Activated CD8-positive, alpha-beta memory T cell treated with anti-CD3 and anti-CD28 coated beads, Interleukin-2, amount 50 U/mL, for 24 hours (primary cell): Measurements from ENCODE around the gene CEL.
"Not testable (repeated sequence)": the region's sequence is repeated elsewhere in the genome, so short reads cannot be mapped to it uniquely, and the experiment has no call there.

ENCODE experiments used
- DNase-seq: peaks from one replicate; pipeline ENCODE4 v3.0.0-alpha.2; 2020; ENCODE audit errors: extremely low read depth

CEL gene

DNA sequence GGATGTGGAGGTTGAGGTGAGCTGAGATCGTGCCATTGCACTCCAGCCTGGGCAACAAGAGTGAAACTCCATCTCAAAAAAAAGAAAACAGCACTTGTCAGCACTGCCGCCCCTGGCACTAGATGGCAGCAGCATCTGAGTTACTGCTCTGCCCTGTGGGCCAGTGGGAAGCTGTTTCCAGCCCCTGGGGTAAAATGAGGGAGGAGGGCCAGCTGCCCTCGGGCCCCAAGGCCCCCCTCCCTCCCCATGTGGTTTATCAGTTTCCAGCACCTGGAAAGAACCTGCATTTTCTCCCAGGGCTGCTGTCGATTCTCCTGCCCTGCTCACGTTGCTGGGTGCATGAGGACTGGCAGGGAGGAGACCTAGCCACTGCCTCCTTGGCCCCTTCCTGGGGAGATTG, 13.2 kb upstream of the CEL start:
- no peak for DNase-seq

DNA sequence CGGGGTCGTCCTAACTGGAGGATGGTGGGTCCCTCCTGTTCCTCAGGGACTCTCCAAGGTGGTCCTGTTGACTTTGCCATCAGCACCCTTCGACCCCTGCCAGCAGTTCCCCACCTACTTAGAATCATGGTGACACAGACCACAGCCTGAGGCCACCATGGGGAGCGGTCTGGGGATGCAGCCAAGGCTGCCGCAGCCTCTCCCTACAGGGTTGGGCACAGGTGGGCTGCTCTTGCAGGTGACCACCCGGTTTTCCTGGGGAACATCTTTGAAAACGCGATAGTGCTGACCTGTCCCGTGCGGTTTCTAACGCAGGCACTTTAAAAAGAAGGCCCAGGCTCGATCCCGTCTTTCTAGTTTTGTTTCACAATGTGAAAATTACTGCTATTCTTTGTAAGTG, 12.7 kb upstream of the CEL start:
- no peak for DNase-seq

DNA sequence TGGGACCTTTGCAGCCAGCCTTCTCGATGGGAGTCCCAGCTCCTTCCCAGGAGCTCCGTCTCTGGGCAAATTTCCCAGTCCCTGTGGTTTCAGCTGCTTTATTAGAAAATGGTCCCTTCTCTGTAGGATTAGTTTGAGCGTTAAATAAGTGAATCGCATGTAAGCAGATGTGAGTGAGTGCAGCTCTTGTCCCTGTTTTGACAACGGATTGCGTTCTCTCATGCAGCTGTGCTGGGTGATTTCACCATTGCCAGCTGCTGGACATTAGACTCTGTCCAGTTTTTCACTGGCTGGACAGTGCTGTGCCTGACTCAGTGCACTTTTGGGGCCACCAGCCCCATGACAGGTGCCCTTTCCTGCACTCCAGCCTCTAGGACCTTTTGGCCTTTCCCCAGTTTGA, 11.6 kb upstream of the CEL start:
- no peak for DNase-seq

DNA sequence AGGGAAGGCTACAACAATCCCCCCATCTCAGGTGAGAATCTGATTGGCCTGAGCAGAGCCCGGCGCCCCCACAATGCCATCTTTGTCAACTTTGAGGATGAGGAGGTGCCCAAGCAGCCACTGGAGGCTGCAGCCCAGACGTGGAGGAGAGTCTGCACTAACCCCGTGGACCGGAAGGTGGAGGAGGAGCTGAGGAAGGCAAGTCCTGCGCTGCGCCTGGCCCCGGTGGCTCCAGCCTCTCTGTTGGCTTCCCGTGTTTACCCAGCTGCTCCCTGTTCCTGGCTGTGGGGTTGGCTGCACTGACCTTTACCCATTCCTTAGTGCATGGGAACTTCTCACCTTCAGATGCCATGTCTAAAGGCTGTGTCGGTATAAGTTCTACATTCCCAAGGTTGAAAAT, 11.0 kb upstream of the CEL start:
- no peak for DNase-seq

DNA sequence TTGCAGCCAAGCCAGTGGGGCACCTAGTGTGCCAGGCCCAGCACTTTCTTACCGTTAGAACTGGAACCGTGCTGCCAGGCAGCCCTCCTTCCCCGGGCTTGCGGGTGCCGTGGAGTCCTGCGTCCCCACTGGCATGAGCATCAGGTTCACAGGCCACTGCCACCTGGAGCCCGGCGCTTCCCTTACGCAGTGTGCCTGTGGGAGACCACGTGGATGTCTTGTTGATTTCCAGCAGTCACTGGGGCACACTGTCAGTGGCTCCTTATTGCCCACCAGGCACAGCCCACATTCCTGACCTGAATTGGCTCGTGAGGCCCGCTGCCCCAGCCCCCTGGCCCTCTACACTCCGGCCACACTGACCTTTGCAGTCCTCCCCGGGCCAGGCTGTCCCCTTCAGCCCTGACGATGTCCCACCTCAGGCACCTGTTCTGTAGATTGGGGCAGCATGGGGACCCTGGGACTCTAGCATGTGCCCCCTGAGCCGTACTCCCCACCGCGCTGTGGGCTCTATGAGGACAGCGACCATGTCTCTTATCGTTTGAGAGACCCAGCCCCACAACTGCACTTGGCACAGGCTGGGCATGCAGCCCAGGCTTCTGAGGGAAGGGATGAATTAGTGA, 10.4 kb upstream of the CEL start:
- no peak for DNase-seq

DNA sequence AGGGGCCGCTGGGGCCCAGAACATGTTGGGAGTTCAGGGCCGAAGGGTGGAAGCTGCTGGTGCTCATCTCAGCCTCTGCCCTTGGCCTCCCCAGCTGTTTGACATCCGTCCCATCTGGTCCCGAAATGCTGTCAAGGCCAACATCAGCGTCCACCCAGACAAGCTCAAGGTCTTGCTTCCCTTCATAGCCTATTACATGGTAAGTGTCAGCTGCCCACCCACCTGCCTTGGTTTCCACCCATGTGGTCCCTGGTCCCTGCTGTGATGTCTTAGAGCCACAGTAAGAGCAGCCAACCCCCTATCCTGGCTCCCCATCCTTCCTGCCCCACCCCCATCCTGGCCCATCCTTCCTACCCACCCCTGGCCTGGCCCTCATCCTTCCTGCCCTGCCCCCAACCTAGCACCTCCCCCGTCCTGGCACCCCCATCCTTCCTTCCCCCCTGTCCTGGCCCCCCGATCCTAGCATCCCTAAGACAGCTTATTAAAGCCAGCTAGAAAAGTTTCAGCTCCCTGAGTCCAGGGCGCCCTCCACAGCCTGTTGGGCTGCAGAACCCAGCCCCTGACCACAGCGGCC, 9.7 kb upstream of the CEL start:
- DNase-seq = no peak

DNA sequence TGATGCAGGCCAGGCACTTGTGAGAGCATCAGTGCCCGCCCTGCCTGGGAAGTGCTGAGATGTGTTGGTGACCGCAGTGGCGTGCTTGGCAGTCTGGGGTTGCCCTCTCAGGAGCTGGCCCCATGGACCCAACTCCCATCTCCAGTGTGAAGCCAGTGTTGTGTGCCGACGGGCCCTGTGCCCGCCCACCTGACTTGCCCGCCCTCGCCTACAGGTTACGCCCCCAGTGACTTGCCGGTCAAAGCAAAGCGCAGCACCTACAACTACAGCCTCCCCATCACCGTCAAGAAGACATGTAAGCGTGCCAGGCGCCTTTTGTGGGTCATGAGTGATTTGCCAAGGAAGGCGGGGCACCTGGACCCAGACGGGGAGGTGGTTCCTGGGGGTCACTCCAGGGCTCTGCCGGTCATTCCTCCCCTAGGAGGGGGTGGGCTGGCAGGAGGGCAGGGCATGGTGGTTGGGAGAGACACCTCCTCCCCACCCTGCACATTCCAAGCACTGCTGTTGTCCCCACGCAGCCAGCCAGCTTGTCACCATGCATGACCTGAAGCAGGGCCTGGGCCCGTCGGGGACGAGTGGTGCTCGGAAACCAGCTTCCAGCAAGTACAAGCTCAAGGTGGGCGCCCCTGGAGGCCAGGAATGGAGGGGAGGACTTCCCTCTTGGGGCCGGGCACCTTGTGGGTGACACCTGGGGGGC, 7.4 kb upstream of the CEL start:
- DNase-seq = no peak

DNA sequence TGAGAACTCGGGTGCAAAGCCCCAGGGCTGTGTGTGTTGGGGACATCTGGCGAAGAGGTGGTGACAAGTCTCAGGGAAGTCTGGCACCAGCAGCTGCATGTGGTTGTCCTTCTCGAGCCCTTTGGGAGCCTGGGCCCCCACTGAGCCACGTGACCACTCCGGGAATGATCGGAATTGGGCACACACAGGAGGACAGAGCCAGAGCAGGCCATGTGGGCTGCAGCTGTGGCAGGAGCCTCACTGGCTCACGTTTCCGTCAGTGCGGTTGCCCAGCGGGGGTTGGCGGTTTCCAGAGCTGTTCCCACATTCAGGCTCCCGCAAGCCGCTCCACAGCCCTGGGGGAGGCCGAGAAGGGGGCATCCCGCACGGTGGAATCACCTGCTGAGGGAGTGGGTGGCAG, 6.8 kb upstream of the CEL start:
- DNase-seq = no peak

DNA sequence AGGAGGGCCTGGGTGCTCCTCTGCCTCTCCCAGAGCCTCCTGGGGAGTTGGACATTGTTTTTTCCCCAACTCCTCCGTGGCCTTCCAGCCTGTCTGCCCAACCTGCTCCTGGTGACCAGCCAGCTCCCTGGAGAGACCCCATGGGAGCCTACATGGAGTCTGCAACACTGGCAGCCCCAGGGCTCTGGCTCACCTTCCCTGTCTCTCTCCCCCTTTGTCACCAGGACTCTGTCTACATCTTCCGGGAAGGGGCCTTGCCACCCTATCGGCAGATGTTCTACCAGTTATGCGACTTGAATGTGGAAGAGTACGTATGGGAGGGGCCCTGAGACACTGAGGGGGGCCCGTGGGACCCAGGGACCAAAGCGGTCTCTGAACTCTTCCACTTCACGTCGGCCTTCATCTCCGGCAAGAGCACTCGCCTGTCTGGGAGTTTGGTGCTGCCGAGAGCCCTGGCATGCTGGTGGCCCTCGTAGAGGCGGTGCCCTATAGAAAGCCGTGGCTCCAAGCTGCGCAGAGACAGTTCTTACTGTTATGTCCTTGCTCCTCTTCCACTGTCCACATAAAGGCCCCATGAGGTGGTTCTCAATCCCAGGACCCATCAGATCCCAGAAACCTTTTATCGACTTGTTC, 5.9 kb upstream of the CEL start:
- DNase-seq = no peak

DNA sequence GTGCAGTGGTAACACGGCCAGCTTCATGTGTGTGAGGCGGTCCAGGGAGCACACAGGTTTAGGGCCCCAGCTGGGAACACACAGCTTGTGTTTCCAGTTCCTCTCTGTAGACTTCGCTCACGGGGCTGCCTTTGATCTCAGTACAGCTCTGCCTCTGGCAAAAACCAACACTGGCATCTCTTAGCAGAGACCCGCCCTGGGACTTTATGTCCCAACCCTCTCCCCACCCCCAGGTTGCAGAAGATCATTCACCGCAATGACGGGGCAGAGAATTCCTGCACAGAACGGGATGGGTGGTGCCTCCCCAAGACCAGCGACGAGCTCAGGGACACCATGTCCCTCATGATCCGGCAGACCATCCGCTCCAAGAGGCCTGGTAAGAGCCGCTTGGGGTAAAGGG, 5.2 kb upstream of the CEL start:
- no peak for DNase-seq

DNA sequence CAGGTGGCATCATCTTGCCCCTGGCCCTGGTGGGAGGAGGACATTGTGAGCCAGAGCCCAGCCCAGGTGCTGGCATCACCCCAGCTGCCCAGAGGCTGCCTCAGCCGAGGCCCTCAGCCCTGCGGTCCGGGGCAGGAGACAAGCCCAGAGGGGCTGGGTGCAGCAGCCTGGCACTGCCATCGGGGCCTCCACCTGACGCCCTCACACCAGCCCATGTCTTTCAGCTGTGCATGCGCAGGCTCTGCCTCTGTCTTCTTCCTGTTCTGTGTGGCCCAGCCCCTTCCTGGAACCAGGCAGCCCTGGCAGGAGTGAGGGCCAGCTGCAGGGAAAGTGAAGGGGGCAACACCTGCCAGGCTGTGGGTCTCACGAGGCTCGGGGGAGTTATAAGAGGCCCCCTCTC, 4.8 kb upstream of the CEL start:
- no peak for DNase-seq

DNA sequence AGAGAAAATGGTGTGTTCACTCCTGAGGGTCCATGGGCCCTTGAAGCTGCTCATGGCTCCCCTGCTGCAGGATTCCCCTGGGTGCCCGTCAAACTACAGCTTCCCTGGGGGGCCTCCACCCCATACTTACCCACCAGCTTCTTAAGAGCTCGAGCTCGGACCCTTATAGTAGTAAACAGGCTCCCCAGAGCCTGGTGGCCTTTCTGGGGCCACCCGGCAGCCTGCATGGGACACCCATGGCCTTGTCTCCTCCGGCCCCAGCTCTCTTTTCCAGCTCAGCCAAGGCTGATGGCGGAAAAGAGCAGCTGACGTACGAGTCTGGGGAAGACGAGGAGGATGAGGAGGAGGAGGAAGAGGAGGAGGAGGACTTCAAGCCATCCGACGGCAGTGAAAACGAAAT, 4.2 kb upstream of the CEL start:
- no peak for DNase-seq

DNA sequence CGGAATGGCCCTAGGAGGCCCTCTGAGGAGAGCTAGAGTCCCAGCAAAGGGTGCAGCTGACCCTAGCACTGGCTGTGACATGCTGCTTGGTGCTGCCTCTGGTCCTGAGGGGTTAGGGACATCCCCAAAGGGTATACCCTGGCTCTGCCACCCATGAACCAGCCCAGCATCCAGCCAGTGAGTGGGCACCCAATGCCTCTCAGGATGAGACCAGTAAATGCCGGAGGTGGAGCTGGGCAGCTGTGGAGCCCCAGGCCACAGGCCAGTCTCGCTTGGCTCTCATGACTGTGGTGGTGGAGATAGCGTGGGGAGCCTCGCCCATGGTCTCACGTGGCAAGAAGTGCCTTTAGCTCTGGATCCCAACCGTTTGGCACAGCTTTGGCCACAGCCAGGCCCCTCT, 3.7 kb upstream of the CEL start:
- DNase-seq = no peak

DNA sequence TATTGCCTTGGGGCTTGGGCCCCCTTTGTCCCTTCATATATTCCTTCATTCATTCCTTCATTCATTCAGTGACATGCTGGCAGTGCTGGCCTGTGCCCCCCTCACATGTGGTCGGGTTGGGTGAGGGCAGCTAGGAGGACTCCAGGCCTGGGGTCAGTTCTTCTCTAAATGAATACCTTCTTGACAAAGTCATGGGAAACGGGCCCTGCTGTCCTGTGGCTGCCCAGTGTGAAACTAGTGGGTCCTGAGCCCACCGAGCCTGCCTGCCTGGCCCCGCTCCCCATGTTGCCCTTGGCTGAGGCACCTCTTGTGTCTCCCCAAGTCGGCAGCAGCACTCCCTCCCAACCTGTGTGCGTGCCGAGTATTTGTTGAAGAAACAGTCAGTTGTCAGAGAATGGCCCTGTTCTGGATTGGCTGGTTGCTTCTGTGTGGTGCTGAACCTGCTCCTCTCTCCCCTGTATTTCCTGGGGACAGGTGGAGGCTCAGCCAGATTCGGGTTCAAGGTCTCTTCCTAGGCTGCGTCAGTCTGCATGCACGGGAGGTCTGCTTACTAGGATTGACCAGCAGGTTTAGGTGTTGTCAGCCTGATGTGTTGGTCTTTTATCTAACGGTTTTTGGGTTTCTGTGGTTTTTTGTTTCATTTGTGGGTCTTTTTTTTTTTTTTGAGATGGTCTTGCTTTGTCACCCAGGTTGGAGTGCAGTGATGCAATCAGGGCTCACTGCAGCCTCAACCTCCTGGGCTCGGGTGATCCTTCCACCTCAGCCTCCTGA, 3.0 kb upstream of the CEL start:
- DNase-seq = no peak

DNA sequence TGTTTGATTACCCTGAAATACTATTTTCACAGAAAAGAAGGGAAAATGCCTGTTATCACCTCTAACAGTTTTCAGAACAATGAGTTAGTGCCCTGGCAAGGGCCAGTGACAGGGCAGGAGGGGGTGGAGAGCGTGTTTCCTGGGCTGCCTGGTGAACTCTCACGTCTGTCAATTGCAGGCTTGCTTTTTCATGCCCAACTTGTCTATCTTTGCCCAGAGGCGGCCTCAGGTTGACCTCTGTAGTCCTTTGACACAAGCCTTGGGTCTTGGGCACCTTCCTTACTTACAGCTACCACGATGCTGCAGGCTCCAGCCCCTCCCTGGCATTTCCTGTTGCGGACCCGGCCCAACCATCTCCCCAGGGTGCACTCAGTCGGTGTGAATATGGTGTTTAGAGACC, 2.2 kb upstream of the CEL start:
- no peak for DNase-seq

DNA sequence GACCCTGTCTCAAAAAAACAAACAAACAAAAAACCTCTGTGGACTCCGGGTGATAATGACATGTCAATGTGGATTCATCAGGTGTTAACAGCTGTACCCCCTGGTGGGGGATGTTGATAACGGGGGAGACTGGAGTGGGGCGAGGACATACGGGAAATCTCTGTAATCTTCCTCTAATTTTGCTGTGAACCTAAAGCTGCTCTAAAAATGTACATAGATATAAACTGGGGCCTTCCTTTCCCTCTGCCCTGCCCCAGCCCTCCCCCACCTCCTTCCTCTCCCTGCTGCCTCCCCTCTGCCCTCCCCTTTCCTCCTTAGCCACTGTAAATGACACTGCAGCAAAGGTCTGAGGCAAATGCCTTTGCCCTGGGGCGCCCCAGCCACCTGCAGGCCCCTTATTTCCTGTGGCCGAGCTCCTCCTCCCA, 1.4 kb upstream of the CEL start:
- DNase-seq = no peak

DNA sequence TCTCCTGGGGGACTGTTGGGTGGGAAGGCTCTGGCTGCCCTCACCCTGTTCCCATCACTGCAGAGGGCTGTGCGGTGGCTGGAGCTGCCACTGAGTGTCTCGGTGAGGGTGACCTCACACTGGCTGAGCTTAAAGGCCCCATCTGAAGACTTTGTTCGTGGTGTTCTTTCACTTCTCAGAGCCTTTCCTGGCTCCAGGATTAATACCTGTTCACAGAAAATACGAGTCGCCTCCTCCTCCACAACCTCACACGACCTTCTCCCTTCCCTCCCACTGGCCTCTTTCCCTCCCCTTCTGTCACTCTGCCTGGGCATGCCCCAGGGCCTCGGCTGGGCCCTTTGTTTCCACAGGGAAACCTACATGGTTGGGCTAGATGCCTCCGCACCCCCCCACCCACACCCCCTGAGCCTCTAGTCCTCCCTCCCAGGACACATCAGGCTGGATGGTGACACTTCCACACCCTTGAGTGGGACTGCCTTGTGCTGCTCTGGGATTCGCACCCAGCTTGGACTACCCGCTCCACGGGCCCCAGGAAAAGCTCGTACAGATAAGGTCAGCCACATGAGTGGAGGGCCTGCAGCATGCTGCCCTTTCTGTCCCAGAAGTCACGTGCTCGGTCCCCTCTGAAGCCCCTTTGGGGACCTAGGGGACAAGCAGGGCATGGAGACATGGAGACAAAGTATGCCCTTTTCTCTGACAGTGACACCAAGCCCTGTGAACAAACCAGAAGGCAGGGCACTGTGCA, 590 bp upstream of the CEL start:
- DNase-seq = not testable (repeated sequence)

DNA sequence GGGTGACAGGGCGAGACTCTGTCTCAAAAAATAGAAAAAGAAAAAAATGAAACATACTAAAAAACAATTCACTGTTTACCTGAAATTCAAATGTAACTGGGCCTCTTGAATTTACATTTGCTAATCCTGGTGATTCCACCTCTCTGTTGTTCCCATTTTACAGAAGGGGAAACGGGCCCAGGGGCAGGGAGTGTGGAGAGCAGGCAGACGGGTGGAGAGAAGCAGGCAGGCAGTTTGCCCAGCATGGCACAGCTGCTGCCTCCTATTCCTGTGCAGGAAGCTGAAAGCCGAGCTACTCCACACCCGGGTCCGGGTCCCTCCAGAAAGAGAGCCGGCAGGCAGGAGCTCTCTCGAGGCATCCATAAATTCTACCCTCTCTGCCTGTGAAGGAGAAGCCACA, 788 bp downstream of the CEL start:
- not testable (repeated sequence) for DNase-seq

DNA sequence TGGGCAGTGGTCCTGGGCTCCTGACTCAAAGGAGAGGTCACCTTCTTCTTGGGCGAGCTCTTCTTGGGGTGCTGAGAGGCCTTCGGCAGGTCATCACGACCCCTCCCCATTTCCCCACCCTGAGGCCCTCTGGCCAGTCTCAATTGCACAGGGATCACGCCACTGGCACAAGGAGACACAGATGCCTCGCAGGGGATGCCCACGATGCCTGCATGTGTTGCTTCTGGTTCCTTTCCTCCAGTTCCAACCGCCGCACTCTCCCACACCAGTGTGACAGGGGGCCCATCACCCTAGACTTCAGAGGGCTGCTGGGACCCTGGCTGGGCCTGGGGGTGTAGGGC, 1.3 kb downstream of the CEL start:
- DNase-seq = no peak

DNA sequence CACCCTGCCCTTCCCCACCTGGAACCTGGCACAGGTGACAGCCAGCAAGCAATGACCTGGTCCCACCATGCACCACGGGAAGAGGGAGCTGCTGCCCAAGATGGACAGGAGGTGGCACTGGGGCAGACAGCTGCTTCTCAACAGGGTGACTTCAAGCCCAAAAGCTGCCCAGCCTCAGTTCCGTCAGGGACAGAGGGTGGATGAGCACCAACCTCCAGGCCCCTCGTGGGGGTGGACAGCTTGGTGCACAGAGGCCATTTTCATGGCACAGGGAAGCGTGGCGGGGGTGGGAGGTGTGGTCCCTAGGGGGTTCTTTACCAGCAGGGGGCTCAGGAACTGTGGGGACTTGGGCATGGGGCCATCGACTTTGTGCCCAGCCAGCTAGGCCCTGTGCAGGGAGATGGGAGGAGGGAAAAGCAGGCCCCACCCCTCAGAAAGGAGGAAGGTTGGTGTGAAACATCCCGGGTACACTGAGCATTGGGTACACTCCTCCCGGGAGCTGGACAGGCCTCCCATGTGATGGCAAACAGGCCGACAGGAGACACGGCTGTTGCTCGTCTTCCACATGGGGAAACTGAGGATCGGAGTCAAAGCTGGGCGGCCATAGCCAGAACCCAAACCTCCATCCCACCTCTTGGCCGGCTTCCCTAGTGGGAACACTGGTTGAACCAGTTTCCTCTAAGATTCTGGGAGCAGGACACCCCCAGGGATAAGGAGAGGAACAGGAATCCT, 1.9 kb downstream of the CEL start:
- no peak for DNase-seq
